GM23338 (cell line): ENCODE measurements around the gene MED13L.

Experiments
- CREB1 ChIP-seq: fragments of 250-450 bp; sonication (Bioruptor Pico); IDR thresholded peaks from 2 replicates; pipeline ENCODE4 v1.5.0; 2020; ENCODE audit warnings: low read depth, mild to moderate bottlenecking, moderate library complexity
- EZH2 ChIP-seq: fragments of 200-600 bp; sonication (generic); IDR thresholded peaks from one replicate; pipeline ENCODE4 v1.8.0; 2017; ENCODE audit warnings: antibody characterized with exemption, mild to moderate bottlenecking, low read depth; ENCODE audit not compliant: unreplicated experiment
- EZH2phosphoT487 ChIP-seq: fragments of 200-600 bp; sonication (generic); IDR thresholded peaks from one replicate; pipeline ENCODE4 v1.8.1; 2018; ENCODE audit warnings: antibody characterized with exemption; ENCODE audit not compliant: unreplicated experiment
- JUNB ChIP-seq: IDR thresholded peaks from one replicate; pipeline ENCODE4 v1.6.1; 2016; ENCODE audit warnings: antibody characterized with exemption; ENCODE audit not compliant: unreplicated experiment
- NANOG ChIP-seq: IDR thresholded peaks from 2 replicates; pipeline ENCODE4 v1.6.1; 2016; ENCODE audit warnings: antibody characterized with exemption, borderline replicate concordance
- POLR2AphosphoS5 ChIP-seq: IDR thresholded peaks from 2 replicates; pipeline ENCODE4 v1.6.1; 2016; ENCODE audit warnings: antibody characterized with exemption, low read depth
- STAT1 ChIP-seq: IDR thresholded peaks from one replicate; pipeline ENCODE4 v1.6.1; 2016; ENCODE audit warnings: antibody characterized with exemption; ENCODE audit not compliant: unreplicated experiment
- ZNF114 ChIP-seq: fragments of 250-450 bp; sonication (Bioruptor Pico); IDR thresholded peaks from 2 replicates; pipeline ENCODE4 v1.5.0; 2020; ENCODE audit warnings: mild to moderate bottlenecking, moderate library complexity
- ZNF331 ChIP-seq: fragments of 250-450 bp; sonication (Bioruptor Pico); IDR thresholded peaks from 2 replicates; pipeline ENCODE4 v1.5.0; 2020; ENCODE audit warnings: low read depth, mild to moderate bottlenecking, moderate library complexity
- TF ChIP-seq, protein P1 (sequence below), 2 experiments: fragments of 200-600 bp in 1 of 2; sonication (generic) in 1 of 2; conservative IDR thresholded peaks; 2 replicates each; pipeline versions ENCODE4 v1.5.1 to v1.6.1; 2016 to 2017; ENCODE audit warnings: antibody characterized with exemption in 2 of 2, low read depth in 2 of 2, mild to moderate bottlenecking in 2 of 2, moderate library complexity in 1 of 2
- TF ChIP-seq, protein P2 (sequence below): IDR thresholded peaks from one replicate; pipeline ENCODE4 v1.6.1; 2018; ENCODE audit warnings: antibody characterized with exemption; ENCODE audit not compliant: unreplicated experiment
- TF ChIP-seq, protein P3 (sequence below): IDR thresholded peaks from 2 replicates; pipeline ENCODE4 v1.6.1; 2016; ENCODE audit warnings: antibody characterized with exemption
- TF ChIP-seq, protein P4 (sequence below): fragments of 250-450 bp; sonication (Bioruptor Pico); IDR thresholded peaks from 2 replicates; pipeline ENCODE4 v1.5.0; 2020; ENCODE audit warnings: mild to moderate bottlenecking, moderate library complexity

DNA sequence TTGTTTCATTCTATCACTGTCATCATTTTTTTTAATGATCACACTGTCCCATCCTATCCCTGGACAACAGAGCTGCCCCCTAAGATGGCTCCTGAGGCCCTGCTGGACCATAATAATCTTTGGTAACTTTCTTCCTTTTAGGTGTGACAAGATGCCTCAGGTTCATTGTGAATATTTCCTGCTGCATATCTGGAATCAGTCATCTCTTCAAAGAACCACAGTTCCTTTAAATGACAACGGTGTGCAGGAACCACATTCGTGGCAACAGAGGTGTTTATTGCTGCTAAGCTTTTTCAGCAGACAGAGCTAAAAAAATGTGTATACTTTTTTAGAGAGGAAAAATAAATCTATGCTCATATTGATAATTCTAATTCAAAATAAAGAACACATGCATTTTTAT lies 312.9 kb downstream of the MED13L start:
- TF ChIP-seq, protein P1, sequence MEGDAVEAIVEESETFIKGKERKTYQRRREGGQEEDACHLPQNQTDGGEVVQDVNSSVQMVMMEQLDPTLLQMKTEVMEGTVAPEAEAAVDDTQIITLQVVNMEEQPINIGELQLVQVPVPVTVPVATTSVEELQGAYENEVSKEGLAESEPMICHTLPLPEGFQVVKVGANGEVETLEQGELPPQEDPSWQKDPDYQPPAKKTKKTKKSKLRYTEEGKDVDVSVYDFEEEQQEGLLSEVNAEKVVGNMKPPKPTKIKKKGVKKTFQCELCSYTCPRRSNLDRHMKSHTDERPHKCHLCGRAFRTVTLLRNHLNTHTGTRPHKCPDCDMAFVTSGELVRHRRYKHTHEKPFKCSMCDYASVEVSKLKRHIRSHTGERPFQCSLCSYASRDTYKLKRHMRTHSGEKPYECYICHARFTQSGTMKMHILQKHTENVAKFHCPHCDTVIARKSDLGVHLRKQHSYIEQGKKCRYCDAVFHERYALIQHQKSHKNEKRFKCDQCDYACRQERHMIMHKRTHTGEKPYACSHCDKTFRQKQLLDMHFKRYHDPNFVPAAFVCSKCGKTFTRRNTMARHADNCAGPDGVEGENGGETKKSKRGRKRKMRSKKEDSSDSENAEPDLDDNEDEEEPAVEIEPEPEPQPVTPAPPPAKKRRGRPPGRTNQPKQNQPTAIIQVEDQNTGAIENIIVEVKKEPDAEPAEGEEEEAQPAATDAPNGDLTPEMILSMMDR (conservative IDR thresholded peaks at IDR 0.05; ENCODE audit: low read depth in 2 of 2), result no peak
- TF ChIP-seq POLR2AphosphoS5, result no peak
- TF ChIP-seq EZH2phosphoT487, result no peak
- no peak for TF ChIP-seq EZH2
- no peak for TF ChIP-seq JUNB
- TF ChIP-seq, protein P2, sequence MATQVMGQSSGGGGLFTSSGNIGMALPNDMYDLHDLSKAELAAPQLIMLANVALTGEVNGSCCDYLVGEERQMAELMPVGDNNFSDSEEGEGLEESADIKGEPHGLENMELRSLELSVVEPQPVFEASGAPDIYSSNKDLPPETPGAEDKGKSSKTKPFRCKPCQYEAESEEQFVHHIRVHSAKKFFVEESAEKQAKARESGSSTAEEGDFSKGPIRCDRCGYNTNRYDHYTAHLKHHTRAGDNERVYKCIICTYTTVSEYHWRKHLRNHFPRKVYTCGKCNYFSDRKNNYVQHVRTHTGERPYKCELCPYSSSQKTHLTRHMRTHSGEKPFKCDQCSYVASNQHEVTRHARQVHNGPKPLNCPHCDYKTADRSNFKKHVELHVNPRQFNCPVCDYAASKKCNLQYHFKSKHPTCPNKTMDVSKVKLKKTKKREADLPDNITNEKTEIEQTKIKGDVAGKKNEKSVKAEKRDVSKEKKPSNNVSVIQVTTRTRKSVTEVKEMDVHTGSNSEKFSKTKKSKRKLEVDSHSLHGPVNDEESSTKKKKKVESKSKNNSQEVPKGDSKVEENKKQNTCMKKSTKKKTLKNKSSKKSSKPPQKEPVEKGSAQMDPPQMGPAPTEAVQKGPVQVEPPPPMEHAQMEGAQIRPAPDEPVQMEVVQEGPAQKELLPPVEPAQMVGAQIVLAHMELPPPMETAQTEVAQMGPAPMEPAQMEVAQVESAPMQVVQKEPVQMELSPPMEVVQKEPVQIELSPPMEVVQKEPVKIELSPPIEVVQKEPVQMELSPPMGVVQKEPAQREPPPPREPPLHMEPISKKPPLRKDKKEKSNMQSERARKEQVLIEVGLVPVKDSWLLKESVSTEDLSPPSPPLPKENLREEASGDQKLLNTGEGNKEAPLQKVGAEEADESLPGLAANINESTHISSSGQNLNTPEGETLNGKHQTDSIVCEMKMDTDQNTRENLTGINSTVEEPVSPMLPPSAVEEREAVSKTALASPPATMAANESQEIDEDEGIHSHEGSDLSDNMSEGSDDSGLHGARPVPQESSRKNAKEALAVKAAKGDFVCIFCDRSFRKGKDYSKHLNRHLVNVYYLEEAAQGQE, result no peak
- TF ChIP-seq STAT1, result no peak
- no peak for TF ChIP-seq ZNF114 (CRISPR knock-in tag)
- TF ChIP-seq, protein P3, sequence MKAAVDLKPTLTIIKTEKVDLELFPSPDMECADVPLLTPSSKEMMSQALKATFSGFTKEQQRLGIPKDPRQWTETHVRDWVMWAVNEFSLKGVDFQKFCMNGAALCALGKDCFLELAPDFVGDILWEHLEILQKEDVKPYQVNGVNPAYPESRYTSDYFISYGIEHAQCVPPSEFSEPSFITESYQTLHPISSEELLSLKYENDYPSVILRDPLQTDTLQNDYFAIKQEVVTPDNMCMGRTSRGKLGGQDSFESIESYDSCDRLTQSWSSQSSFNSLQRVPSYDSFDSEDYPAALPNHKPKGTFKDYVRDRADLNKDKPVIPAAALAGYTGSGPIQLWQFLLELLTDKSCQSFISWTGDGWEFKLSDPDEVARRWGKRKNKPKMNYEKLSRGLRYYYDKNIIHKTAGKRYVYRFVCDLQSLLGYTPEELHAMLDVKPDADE, result no peak
- TF ChIP-seq, protein P4, sequence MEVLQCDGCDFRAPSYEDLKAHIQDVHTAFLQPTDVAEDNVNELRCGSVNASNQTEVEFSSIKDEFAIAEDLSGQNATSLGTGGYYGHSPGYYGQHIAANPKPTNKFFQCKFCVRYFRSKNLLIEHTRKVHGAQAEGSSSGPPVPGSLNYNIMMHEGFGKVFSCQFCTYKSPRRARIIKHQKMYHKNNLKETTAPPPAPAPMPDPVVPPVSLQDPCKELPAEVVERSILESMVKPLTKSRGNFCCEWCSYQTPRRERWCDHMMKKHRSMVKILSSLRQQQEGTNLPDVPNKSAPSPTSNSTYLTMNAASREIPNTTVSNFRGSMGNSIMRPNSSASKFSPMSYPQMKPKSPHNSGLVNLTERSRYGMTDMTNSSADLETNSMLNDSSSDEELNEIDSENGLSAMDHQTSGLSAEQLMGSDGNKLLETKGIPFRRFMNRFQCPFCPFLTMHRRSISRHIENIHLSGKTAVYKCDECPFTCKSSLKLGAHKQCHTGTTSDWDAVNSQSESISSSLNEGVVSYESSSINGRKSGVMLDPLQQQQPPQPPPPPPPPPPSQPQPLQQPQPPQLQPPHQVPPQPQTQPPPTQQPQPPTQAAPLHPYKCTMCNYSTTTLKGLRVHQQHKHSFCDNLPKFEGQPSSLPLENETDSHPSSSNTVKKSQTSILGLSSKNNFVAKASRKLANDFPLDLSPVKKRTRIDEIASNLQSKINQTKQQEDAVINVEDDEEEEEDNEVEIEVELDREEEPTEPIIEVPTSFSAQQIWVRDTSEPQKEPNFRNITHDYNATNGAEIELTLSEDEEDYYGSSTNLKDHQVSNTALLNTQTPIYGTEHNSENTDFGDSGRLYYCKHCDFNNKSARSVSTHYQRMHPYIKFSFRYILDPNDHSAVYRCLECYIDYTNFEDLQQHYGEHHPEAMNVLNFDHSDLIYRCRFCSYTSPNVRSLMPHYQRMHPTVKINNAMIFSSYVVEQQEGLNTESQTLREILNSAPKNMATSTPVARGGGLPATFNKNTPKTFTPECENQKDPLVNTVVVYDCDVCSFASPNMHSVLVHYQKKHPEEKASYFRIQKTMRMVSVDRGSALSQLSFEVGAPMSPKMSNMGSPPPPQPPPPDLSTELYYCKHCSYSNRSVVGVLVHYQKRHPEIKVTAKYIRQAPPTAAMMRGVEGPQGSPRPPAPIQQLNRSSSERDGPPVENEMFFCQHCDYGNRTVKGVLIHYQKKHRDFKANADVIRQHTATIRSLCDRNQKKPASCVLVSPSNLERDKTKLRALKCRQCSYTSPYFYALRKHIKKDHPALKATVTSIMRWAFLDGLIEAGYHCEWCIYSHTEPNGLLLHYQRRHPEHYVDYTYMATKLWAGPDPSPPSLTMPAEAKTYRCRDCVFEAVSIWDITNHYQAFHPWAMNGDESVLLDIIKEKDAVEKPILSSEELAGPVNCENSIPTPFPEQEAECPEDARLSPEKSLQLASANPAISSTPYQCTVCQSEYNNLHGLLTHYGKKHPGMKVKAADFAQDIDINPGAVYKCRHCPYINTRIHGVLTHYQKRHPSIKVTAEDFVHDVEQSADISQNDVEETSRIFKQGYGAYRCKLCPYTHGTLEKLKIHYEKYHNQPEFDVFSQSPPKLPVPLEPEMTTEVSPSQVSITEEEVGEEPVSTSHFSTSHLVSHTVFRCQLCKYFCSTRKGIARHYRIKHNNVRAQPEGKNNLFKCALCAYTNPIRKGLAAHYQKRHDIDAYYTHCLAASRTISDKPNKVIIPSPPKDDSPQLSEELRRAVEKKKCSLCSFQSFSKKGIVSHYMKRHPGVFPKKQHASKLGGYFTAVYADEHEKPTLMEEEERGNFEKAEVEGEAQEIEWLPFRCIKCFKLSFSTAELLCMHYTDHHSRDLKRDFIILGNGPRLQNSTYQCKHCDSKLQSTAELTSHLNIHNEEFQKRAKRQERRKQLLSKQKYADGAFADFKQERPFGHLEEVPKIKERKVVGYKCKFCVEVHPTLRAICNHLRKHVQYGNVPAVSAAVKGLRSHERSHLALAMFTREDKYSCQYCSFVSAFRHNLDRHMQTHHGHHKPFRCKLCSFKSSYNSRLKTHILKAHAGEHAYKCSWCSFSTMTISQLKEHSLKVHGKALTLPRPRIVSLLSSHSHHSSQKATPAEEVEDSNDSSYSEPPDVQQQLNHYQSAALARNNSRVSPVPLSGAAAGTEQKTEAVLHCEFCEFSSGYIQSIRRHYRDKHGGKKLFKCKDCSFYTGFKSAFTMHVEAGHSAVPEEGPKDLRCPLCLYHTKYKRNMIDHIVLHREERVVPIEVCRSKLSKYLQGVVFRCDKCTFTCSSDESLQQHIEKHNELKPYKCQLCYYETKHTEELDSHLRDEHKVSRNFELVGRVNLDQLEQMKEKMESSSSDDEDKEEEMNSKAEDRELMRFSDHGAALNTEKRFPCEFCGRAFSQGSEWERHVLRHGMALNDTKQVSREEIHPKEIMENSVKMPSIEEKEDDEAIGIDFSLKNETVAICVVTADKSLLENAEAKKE (CRISPR knock-in tag), result no peak
- TF ChIP-seq NANOG, result no peak
- TF ChIP-seq CREB1 (CRISPR knock-in tag), result no peak
- no peak for TF ChIP-seq ZNF331 (CRISPR knock-in tag)
